A549 (cell line): ENCODE results near the gene ABCA3. TPM values are rescaled to one million over a fixed set of nuclear protein-coding genes. Genes with fewer than 3 reads are reported as not detected.

Experiments used
- ATAC-seq, 2 experiments: fragments of 200-7000 bp in 1 of 2; fragments of >200 bp in 1 of 2; cut with Nextera tagmentation in 1 of 2; cut with Tn5 transposase in 1 of 2; 3 replicates each; pipeline versions ENCODE4 v1.8.0 to v1.9.1; 2018 to 2020; ENCODE audit warnings: mild to moderate bottlenecking in 1 of 2, moderate library complexity in 1 of 2
- CTCF ChIA-PET: fragments of 300-600 bp; sonication (Branson Sonifier 250); formaldehyde crosslinking; extraction: SDS; loops from one replicate; lab custom pipeline; 2021; ENCODE audit warnings: antibody characterized with exemption, inconsistent platforms; lab: Yijun Ruan, JAX
- POLR2A ChIA-PET: fragments of 350-600 bp; formaldehyde crosslinking; extraction: SDS; loops from one replicate; lab custom pipeline; 2021; ENCODE audit warnings: antibody characterized with exemption, inconsistent platforms; lab: Yijun Ruan, JAX
- DNase-seq, 2 experiments: peaks; one replicate each; pipeline versions ENCODE4 v3.0.0 to v3.0.0-alpha.2; 2011 to 2016; ENCODE audit warnings: low read depth in 1 of 2, low spot score in 1 of 2
- FAIRE-seq: peaks from 2 replicates; lab custom pipeline; 2011; peaks lifted over from hg19 to GRCh38; lab: Jason Lieb, UNC
- H3K27ac ChIP-seq, 2 experiments: fragments of >200 bp; sonication (Bioruptor Twin); formaldehyde crosslinking; 3 replicates each; pipeline ENCODE4 v1.5.1; 2016 to 2017
- H3K4me1 ChIP-seq: fragments of >200 bp; sonication (Bioruptor Twin); formaldehyde crosslinking; 3 replicates; pipeline ENCODE4 v1.6.1; 2016
- H3K4me2 ChIP-seq: fragments of >200 bp; sonication (Bioruptor Twin); formaldehyde crosslinking; 3 replicates; pipeline ENCODE4 v1.6.1; 2016
- H3K4me3 ChIP-seq: fragments of >200 bp; sonication (Bioruptor Twin); formaldehyde crosslinking; 3 replicates; pipeline ENCODE4 v1.5.1; 2016
- H3K9me3 ChIP-seq: fragments of >200 bp; sonication (Bioruptor Twin); formaldehyde crosslinking; 3 replicates; pipeline ENCODE4 v1.6.1; 2016
- ATOH8 ChIP-seq: fragments of 250-450 bp; sonication (Bioruptor Pico); IDR thresholded peaks from 2 replicates; pipeline ENCODE4 v1.5.0; 2020; ENCODE audit warnings: low read depth, mild to moderate bottlenecking, moderate library complexity
- CBX2 ChIP-seq: fragments of 200-600 bp; sonication (generic); IDR thresholded peaks from 2 replicates; pipeline ENCODE4 v1.6.1; 2016; ENCODE audit warnings: low read depth, mild to moderate bottlenecking, borderline replicate concordance
- CBX8 ChIP-seq: fragments of 200-600 bp; sonication (generic); IDR thresholded peaks from 2 replicates; pipeline ENCODE4 v1.6.1; 2016
- CEBPB ChIP-seq, 2 experiments: fragments of >200 bp in 1 of 2; sonication (Bioruptor Twin) in 1 of 2; formaldehyde crosslinking in 1 of 2; IDR thresholded peaks; 2 replicates each; pipeline ENCODE4 v1.6.1; 2012 to 2016
- CHD4 ChIP-seq: fragments of 200-600 bp; sonication (generic); IDR thresholded peaks from 2 replicates; pipeline ENCODE4 v1.6.1; 2016; ENCODE audit warnings: antibody characterized with exemption, mild to moderate bottlenecking, borderline replicate concordance
- EHMT2 ChIP-seq: fragments of 200-600 bp; sonication (generic); IDR thresholded peaks from 2 replicates; pipeline ENCODE4 v1.6.1; 2016; ENCODE audit warnings: antibody characterized with exemption, low read depth, mild to moderate bottlenecking, moderate library complexity
- FOSL2 ChIP-seq, 2 experiments: fragments of 450-650 bp in 1 of 2; fragments of >200 bp in 1 of 2; sonication (Bioruptor Twin) in 1 of 2; formaldehyde crosslinking; IDR thresholded peaks; 2 replicates each; pipeline versions ENCODE4 v1.5.0 to v1.6.1; 2016 to 2020; ENCODE audit warnings: mild to moderate bottlenecking in 1 of 2, moderate library complexity in 1 of 2
- HDAC2 ChIP-seq: fragments of 200-600 bp; sonication (generic); IDR thresholded peaks from 2 replicates; pipeline ENCODE4 v1.6.1; 2016
- HES2 ChIP-seq: fragments of >200 bp; sonication (Bioruptor Twin); formaldehyde crosslinking; IDR thresholded peaks from 2 replicates; pipeline ENCODE4 v1.6.1; 2016
- HEYL ChIP-seq: fragments of 250-450 bp; sonication (Bioruptor Pico); IDR thresholded peaks from 2 replicates; pipeline ENCODE4 v1.8.0; 2021; ENCODE audit warnings: mild to moderate bottlenecking, moderate library complexity
- HOXA7 ChIP-seq: fragments of 250-450 bp; sonication (Bioruptor Pico); IDR thresholded peaks from 2 replicates; pipeline ENCODE4 v1.5.0; 2020; ENCODE audit warnings: mild to moderate bottlenecking, moderate library complexity
- KDM5A ChIP-seq: fragments of 200-600 bp; sonication (generic); IDR thresholded peaks from 2 replicates; pipeline ENCODE4 v1.6.1; 2016; ENCODE audit warnings: antibody characterized with exemption, mild to moderate bottlenecking
- MAX ChIP-seq: IDR thresholded peaks from 2 replicates; pipeline ENCODE4 v1.6.1; 2012
- NPAS2 ChIP-seq: fragments of 250-450 bp; sonication (Bioruptor Pico); IDR thresholded peaks from 2 replicates; pipeline ENCODE4 v1.8.0; 2022; ENCODE audit warnings: mild to moderate bottlenecking, moderate library complexity, borderline replicate concordance
- NR3C1 ChIP-seq: fragments of >200 bp; sonication (Bioruptor Twin); formaldehyde crosslinking; IDR thresholded peaks from 3 replicates; pipeline ENCODE4 v1.6.1; 2017
- PBX3 ChIP-seq: IDR thresholded peaks from 2 replicates; pipeline ENCODE4 v1.6.1; 2012
- RAD21 ChIP-seq, 2 experiments: fragments of >200 bp in 1 of 2; sonication (Bioruptor Twin) in 1 of 2; formaldehyde crosslinking in 1 of 2; IDR thresholded peaks in 1 of 2; conservative IDR thresholded peaks in 1 of 2; 2 replicates in 1 of 2; 3 replicates in 1 of 2; pipeline ENCODE4 v1.6.1; 2012 to 2018; ENCODE audit warnings: inconsistent platforms in 1 of 2
- RARB ChIP-seq: fragments of 250-450 bp; sonication (Bioruptor Pico); IDR thresholded peaks from 2 replicates; pipeline ENCODE4 v1.8.0; 2021; ENCODE audit warnings: mild to moderate bottlenecking, moderate library complexity
- RCOR1 ChIP-seq: fragments of 150-350 bp; IDR thresholded peaks from 2 replicates; pipeline ENCODE4 v1.6.1; 2014; ENCODE audit warnings: antibody characterized with exemption, low read length, low read depth
- RFX5 ChIP-seq: fragments of 450-650 bp; IDR thresholded peaks from 2 replicates; pipeline ENCODE4 v1.7.1; 2014; ENCODE audit warnings: antibody characterized with exemption, mild to moderate bottlenecking, moderate library complexity
- TP53 ChIP-seq: fragments of 250-450 bp; sonication (Bioruptor Pico); IDR thresholded peaks from 2 replicates; pipeline ENCODE4 v1.5.0; 2021; ENCODE audit warnings: mild to moderate bottlenecking, moderate library complexity
- USF2 ChIP-seq: fragments of 450-650 bp; IDR thresholded peaks from 2 replicates; pipeline ENCODE4 v1.6.1; 2014; ENCODE audit warnings: antibody characterized with exemption
- ZSCAN20 ChIP-seq: fragments of 250-450 bp; sonication (Bioruptor Pico); IDR thresholded peaks from 2 replicates; pipeline ENCODE4 v1.8.0; 2022; ENCODE audit warnings: mild to moderate bottlenecking, moderate library complexity
- WGBS: methylation state at CpG from one replicate; pipeline ENCODE4 v1.1.6; 2017; ENCODE audit errors: missing lambda C conversion rate; 5-methylcytosine and 5-hydroxymethylcytosine counted together
- polyA plus RNA-seq, 4 experiments: library from polyadenylated mRNA; depleted of rRNA in 3 of 4; stranded (reverse); fragments of >200 nt; fragmentation: RNase III in 1 of 4; extraction: RNeasy Plus Mini Kit Qiagen cat#74134 plus additional on column Dnase treatment in 1 of 4; gene quantifications; 2 replicates in 3 of 4; 3 replicates in 1 of 4; pipeline ENCODE4 v1.2.3, GENCODE V29; 2011 to 2017

ABCA3 gene
- polyA plus RNA-seq, 2 of the 4 experiments (the other 2 are of a cell fraction): 6.4 to 9.9 TPM

GRCh38 chr16:2285731-2286191 lies 54.8 kb downstream of the ABCA3 start:
- ATAC-seq (no peak), DNase-seq (no peak), FAIRE-seq (no peak)
- no peak overlapping the region for H3K4me3 ChIP-seq
- H3K4me1 ChIP-seq: no peaks in the 10 kb centered on the region
- TF ChIP-seq ATOH8 (no peak), RFX5 (no peak), CBX8 (no peak), CEBPB (IDR thresholded peaks at IDR 0.05) (no peak), TP53 (CRISPR knock-in tag) (no peak), EHMT2 (no peak), HES2 (no peak)
- 86% methylated on average over 11 of the region's 13 CpGs for WGBS
- POLR2A ChIA-PET: no interaction called here
- CTCF ChIA-PET: no interaction called here
- no peak overlapping the region for H3K4me2 ChIP-seq
- H3K27ac ChIP-seq: no peak overlapping the region
- no peaks in the 10 kb centered on the region for H3K9me3 ChIP-seq

- ChIA-PET CTCF (no interaction called here), POLR2A (no interaction called here)
- ATAC-seq (no peak), DNase-seq (no peak), FAIRE-seq (no peak)
- Histone ChIP-seq H3K4me1 (no peaks in the 10 kb centered on the region), H3K4me2 (no peak overlapping the region), H3K9me3 (no peaks in the 10 kb centered on the region), H3K4me3 (no peak overlapping the region), H3K27ac (no peak overlapping the region)
- no peak for TF ChIP-seq USF2
- TF ChIP-seq RFX5: no peak
- TF ChIP-seq HOXA7 (CRISPR knock-in tag): no peak
- TF ChIP-seq FOSL2 (IDR thresholded peaks at IDR 0.05): no peak
- TF ChIP-seq FOSL2 (CRISPR knock-in tag; IDR thresholded peaks at IDR 0.05): no peak
- TF ChIP-seq RCOR1: no peak
- no peak for TF ChIP-seq MAX
- no peak for TF ChIP-seq RARB (CRISPR knock-in tag)
- TF ChIP-seq CHD4: no peak
- no peak for TF ChIP-seq RAD21 (conservative IDR thresholded peaks at IDR 0.05 in 1 of 2, IDR thresholded peaks at IDR 0.05 in 1 of 2)
- TF ChIP-seq PBX3: no peak
- TF ChIP-seq NR3C1: no peak
- no peak for TF ChIP-seq HEYL (CRISPR knock-in tag)
- no peak for TF ChIP-seq EHMT2
- TF ChIP-seq HDAC2: no peak
- no peak for TF ChIP-seq KDM5A
- TF ChIP-seq ZSCAN20: no peak
- no peak for TF ChIP-seq NPAS2
- TF ChIP-seq CBX2: no peak
- 92% methylated on average over 35 of the region's 35 CpGs for WGBS
These were observed 55.5 kb downstream of the ABCA3 start for GRCh38 chr16:2284797-2285576.
